MCF 10A (cell line): Measurements from ENCODE around the gene ANKRD11. TPM values are rescaled to one million over a fixed set of nuclear protein-coding genes. Genes with fewer than 3 reads are reported as not detected.

Experiments used
- BruUV-seq: library from RNA; stranded (reverse); fragments of 400-500 nt; replicated peaks from 2 replicates; lab custom pipeline; 2021; lab: Mats Ljungman, UMichigan
- CTCF ChIA-PET: fragments of 300-600 bp; sonication (Branson Sonifier 250); formaldehyde crosslinking; extraction: SDS; loops from one replicate; lab custom pipeline; 2021; ENCODE audit warnings: antibody characterized with exemption, inconsistent platforms; lab: Yijun Ruan, JAX
- POLR2A ChIA-PET: fragments of 300-600, 350-650 bp; sonication (Branson Sonifier 250); formaldehyde crosslinking; extraction: SDS; loops from one replicate; lab custom pipeline; 2020; ENCODE audit warnings: antibody characterized with exemption, inconsistent platforms; lab: Yijun Ruan, JAX
- DNase-seq: peaks from one replicate; pipeline ENCODE4 v3.0.0-alpha.2; 2018; ENCODE audit not compliant: unreplicated experiment
- H3K27ac Mint-ChIP-seq: one replicate; pipeline ENCODE4 v1.8.0; 2022; ENCODE audit warnings: mild to moderate bottlenecking, low read depth, mixed read lengths; ENCODE audit not compliant: unreplicated experiment
- H3K27me3 Mint-ChIP-seq: one replicate; pipeline ENCODE4 v1.8.0; 2022; ENCODE audit warnings: mixed read lengths; ENCODE audit not compliant: insufficient read depth, unreplicated experiment
- H3K36me3 Mint-ChIP-seq: one replicate; pipeline ENCODE4 v1.8.0; 2022; ENCODE audit warnings: mild to moderate bottlenecking, moderate library complexity, mixed read lengths; ENCODE audit not compliant: insufficient read depth, unreplicated experiment
- H3K4me1 Mint-ChIP-seq: one replicate; pipeline ENCODE4 v1.8.0; 2022; ENCODE audit warnings: mixed read lengths; ENCODE audit not compliant: insufficient read depth, unreplicated experiment
- H3K4me3 Mint-ChIP-seq: one replicate; pipeline ENCODE4 v1.8.0; 2022; ENCODE audit warnings: mild to moderate bottlenecking, moderate library complexity, mixed read lengths; ENCODE audit not compliant: unreplicated experiment
- H3K9me3 Mint-ChIP-seq: one replicate; pipeline ENCODE4 v1.8.0; 2022; ENCODE audit warnings: mixed read lengths; ENCODE audit not compliant: unreplicated experiment
- intact Hi-C: fragments of 100-400 bp; cut with micrococcal nuclease; formaldehyde crosslinking; loops from 2 replicates; pipeline ENCODE4 v1.14.1; 2022
- total RNA-seq: library from RNA; stranded (reverse); gene quantifications from 2 replicates; pipeline ENCODE4 v1.2.3, GENCODE V29; 2022
- TF ChIP-seq, protein P1 (sequence below): fragments of 200-600 bp; IDR thresholded peaks from one replicate; pipeline ENCODE4 v1.8.0; 2022; ENCODE audit warnings: antibody characterized with exemption, mild to moderate bottlenecking; ENCODE audit not compliant: unreplicated experiment

The ANKRD11 gene
- total RNA-seq, 1 experiment from 2014 or later, result 237 TPM

DNA sequence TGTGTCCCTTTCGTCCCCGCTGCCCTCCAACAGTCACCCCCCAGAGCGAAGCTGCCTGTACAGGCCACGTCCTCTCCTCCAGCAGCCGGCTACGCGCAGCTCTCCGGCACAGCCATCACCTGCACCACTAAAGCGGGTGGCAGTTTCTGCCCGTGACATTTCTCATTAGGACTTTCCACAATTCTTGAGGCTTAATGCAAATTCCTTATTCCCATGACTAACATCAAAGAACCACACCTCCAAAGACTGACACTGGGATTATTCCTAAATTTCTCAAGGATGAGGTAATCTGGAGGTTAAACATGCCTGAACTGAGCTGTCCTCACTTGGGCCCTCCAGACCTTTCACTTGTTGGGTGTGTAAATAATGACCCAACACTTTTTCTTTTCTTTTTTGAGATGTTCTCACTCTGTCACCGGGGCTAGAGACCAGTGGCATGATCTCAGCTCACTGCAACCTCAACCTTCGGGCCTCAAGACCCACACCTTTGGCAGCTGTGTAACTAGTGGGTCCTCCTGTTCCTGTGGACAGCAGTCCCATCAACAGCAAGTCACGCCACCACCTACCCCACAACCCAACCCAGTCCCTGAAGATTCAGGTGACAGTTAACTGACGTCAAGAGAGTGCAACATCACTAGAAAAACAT is 11.7 kb downstream of the ANKRD11 start:
- intact Hi-C loops, result no loop called here
- DNase-seq, result peak; percentile 80
- Mint-ChIP-seq H3K9me3 (no peaks in the 10 kb centered on the region), H3K27ac (peak overlapping the region; percentile 89), H3K27me3 (no peaks in the 10 kb centered on the region), H3K4me3 (peak overlapping the region; percentile 61), H3K36me3 (peaks cover 13% of the 10 kb centered on the region), H3K4me1 (peaks cover 64% of the 10 kb centered on the region)
- TF ChIP-seq, protein P1, sequence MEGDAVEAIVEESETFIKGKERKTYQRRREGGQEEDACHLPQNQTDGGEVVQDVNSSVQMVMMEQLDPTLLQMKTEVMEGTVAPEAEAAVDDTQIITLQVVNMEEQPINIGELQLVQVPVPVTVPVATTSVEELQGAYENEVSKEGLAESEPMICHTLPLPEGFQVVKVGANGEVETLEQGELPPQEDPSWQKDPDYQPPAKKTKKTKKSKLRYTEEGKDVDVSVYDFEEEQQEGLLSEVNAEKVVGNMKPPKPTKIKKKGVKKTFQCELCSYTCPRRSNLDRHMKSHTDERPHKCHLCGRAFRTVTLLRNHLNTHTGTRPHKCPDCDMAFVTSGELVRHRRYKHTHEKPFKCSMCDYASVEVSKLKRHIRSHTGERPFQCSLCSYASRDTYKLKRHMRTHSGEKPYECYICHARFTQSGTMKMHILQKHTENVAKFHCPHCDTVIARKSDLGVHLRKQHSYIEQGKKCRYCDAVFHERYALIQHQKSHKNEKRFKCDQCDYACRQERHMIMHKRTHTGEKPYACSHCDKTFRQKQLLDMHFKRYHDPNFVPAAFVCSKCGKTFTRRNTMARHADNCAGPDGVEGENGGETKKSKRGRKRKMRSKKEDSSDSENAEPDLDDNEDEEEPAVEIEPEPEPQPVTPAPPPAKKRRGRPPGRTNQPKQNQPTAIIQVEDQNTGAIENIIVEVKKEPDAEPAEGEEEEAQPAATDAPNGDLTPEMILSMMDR, result no peak
- ChIA-PET CTCF (interaction anchor here (0.7 kb wide), 1 partner anchor 319 kb away, joined by 3 read pairs; no protein-coding TSS in a partner anchor), POLR2A (interaction anchor here (0.6 to 4.0 kb wide), 11 partner anchors 10 to 118 kb away, joined by 3 to 40 read pairs (median 5); no protein-coding TSS in a partner anchor)
- BruUV-seq, result no TSS peak

DNA sequence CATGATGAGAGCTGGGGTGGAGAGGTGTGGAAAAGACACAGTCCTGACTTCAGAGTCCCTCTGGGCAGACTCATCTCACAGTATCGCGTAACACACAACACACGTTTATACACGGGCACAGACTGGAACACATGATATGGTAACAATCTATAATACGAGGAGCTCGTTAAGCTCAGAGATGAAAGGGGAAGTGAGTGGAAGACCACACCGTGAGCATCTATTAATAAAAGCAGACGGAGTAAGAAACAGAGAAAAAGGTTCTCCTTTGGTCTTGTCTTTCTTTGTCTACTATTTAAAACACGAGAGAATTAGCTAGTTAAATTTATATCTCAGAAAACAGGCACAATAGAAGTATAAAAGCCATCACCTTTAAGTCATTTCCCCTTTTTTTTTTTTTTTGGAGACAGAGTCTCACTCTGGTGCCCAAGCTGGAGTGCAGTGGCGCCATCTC is 13.5 kb downstream of the ANKRD11 start:
- Mint-ChIP-seq H3K9me3 (no peaks in the 10 kb centered on the region), H3K4me3 (peak overlapping the region; percentile 46), H3K4me1 (peaks cover 74% of the 10 kb centered on the region), H3K36me3 (peaks cover 8% of the 10 kb centered on the region), H3K27me3 (no peaks in the 10 kb centered on the region), H3K27ac (peak overlapping the region; percentile 29)
- TSS peak; percentile 71 for BruUV-seq
- TF ChIP-seq, protein P1, result no peak
- intact Hi-C loops, result no loop called here
- CTCF ChIA-PET, result interaction anchor here (0.5 to 1.5 kb wide), 9 partner anchors 17 to 234 kb away, joined by 3 to 6 read pairs (median 4); no protein-coding TSS in a partner anchor
- POLR2A ChIA-PET, result interaction anchor here (0.6 to 4.0 kb wide), 20 partner anchors 9 to 790 kb away, joined by 3 to 40 read pairs (median 4); partner anchors contain the start of genes SPG7 and ZNF778
- DNase-seq, result no peak

DNA sequence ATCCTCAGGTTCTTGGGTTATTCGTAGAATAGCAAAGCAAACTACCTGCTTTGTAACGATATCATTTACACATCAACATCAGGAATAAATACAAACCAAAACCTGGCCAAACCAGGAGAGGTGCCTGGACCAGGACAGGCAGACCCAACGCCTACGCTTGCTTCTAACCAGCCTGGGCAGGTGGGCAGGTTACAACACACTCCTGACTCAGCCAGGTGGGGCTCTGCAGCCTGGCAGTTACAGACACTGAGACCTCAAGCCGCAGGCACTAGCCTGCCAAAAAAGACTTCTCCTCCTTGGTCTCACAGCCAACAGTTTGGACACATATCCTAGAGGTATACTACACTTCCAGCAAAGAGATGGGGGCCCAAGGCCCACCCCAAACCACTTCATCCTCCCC is 14.0 kb downstream of the ANKRD11 start:
- peak; percentile 93 for DNase-seq
- Mint-ChIP-seq H3K4me3 (peak overlapping the region; percentile 46), H3K9me3 (no peaks in the 10 kb centered on the region), H3K36me3 (peaks cover 8% of the 10 kb centered on the region), H3K27me3 (no peaks in the 10 kb centered on the region), H3K4me1 (peaks cover 72% of the 10 kb centered on the region), H3K27ac (peak overlapping the region; percentile 29)
- POLR2A ChIA-PET, result interaction anchor here (0.7 to 4.0 kb wide), 12 partner anchors 9 to 790 kb away, joined by 3 to 40 read pairs (median 6); partner anchors contain the start of gene SPG7
- CTCF ChIA-PET, result interaction anchor here (0.5 to 1.5 kb wide), 7 partner anchors 16 to 233 kb away, joined by 3 to 6 read pairs (median 4); no protein-coding TSS in a partner anchor
- TF ChIP-seq, protein P1, result no peak
- intact Hi-C loops, result no loop called here
- no TSS peak for BruUV-seq

DNA sequence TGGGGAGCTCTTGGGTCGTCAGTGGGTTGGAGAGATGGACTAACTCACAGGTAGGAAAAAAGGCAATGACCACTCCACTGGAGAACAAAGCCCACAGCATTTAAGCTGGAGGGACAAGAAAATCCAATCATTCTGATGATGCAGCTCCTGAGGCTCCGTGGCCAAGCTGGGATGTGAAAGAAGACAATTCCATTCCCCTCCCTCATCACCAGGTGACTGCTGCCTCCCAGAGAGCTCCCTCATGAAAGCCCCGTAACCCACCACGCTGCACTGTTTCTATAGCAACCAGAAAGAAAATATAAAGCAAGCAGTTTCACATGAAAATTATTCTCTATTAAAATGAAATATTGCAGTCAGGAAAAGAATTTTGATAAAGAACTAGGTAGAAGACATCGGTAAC is 15.2 kb downstream of the ANKRD11 start:
- BruUV-seq, result no TSS peak
- no peaks in the 10 kb centered on the region for H3K27me3 Mint-ChIP-seq
- ChIA-PET POLR2A (interaction anchor here (0.7 to 2.4 kb wide), 13 partner anchors 14 to 113 kb away, joined by 3 to 13 read pairs (median 5); no protein-coding TSS in a partner anchor), CTCF (interaction anchor here (0.5 to 1.5 kb wide), 4 partner anchors 9 to 30 kb away, joined by 3 to 9 read pairs (median 5); no protein-coding TSS in a partner anchor)
- H3K27ac Mint-ChIP-seq, result peak overlapping the region; percentile 29
- H3K4me1 Mint-ChIP-seq, result peaks cover 65% of the 10 kb centered on the region
- intact Hi-C loops, result no loop called here
- H3K9me3 Mint-ChIP-seq, result no peaks in the 10 kb centered on the region
- TF ChIP-seq, protein P1, result no peak
- no peak overlapping the region for H3K4me3 Mint-ChIP-seq
- peaks cover 8% of the 10 kb centered on the region for H3K36me3 Mint-ChIP-seq
- DNase-seq, result no peak
